HG03520 (cell line): Measurements from ENCODE around the gene DHRS3.

Experiments
- ATAC-seq: cut with Tn5 transposase; IDR thresholded peaks from one replicate; pipeline ENCODE4 v1.9.1; 2021; ENCODE audit warnings: mild to moderate bottlenecking, moderate library complexity; ENCODE audit not compliant: unreplicated experiment

Gene DHRS3

GRCh38 chr1:12521096-12521495 is 96.9 kb downstream of the DHRS3 start:
- ATAC-seq, result no peak

- no peak for ATAC-seq
Observed at GRCh38 chr1:12519693-12520364, 98.2 kb downstream of the DHRS3 start.

- no peak for ATAC-seq
Observed at GRCh38 chr1:12518931-12519692, 98.9 kb downstream of the DHRS3 start.
